Parathyroid adenoma (tissue), 2 donors: ENCODE measurements around the gene LRBA.

Experiments used
- H2AFZ ChIP-seq: fragments of 300-600 bp; sonication (generic); one replicate; pipeline ENCODE4 v1.7.0; 2017; ENCODE audit warnings: antibody characterized with exemption, mild to moderate bottlenecking
- H3K27ac ChIP-seq: fragments of 300-600 bp; sonication (generic); one replicate; pipeline ENCODE4 v1.7.0; 2017
- H3K27me3 ChIP-seq: fragments of 300-600 bp; sonication (generic); one replicate; pipeline ENCODE4 v1.7.0; 2017; ENCODE audit warnings: low read length; ENCODE audit not compliant: control insufficient read depth, insufficient read depth
- H3K36me3 ChIP-seq: fragments of 300-600 bp; sonication (generic); one replicate; pipeline ENCODE4 v1.7.0; 2017; ENCODE audit warnings: low read length; ENCODE audit not compliant: control insufficient read depth, insufficient read depth
- H3K4me1 ChIP-seq: fragments of 300-600 bp; sonication (generic); one replicate; pipeline ENCODE4 v1.7.0; 2017; ENCODE audit warnings: control low read depth
- H3K4me2 ChIP-seq: fragments of 300-600 bp; sonication (generic); one replicate; pipeline ENCODE4 v1.7.0; 2017; ENCODE audit warnings: low read length
- H3K4me3 ChIP-seq: fragments of 300-600 bp; sonication (generic); one replicate; pipeline ENCODE4 v1.7.0; 2017; ENCODE audit warnings: low read depth, low read length
- H3K79me2 ChIP-seq: fragments of 300-600 bp; sonication (generic); one replicate; pipeline ENCODE4 v1.7.0; 2017; ENCODE audit warnings: control low read depth
- H3K9ac ChIP-seq: fragments of 300-600 bp; sonication (generic); one replicate; pipeline ENCODE4 v1.7.0; 2017; ENCODE audit warnings: mild to moderate bottlenecking
- H3K9me3 ChIP-seq: fragments of 300-600 bp; sonication (generic); one replicate; pipeline ENCODE4 v1.7.0; 2017; ENCODE audit warnings: low read length; ENCODE audit not compliant: control insufficient read depth
- CTCF ChIP-seq: fragments of 300-600 bp; sonication (generic); IDR thresholded peaks from one replicate; pipeline ENCODE4 v1.7.0; 2017; ENCODE audit warnings: antibody characterized with exemption, mild to moderate bottlenecking
- donor health status: primary hyperparathyroidism.

Gene LRBA

GRCh38 chr4:150355858-150356455 lies 659.1 kb downstream of the LRBA start:
- no peaks in the 10 kb centered on the region for H3K4me1 ChIP-seq
- no peaks in the 10 kb centered on the region for H3K9me3 ChIP-seq
- no peak for TF ChIP-seq CTCF

GRCh38 chr4:150355418-150355817 lies 659.7 kb downstream of the LRBA start:
- no peak overlapping the region for H3K27ac ChIP-seq
- H3K9me3 ChIP-seq = no peaks in the 10 kb centered on the region
- no peaks in the 10 kb centered on the region for H3K4me1 ChIP-seq
- H3K36me3 ChIP-seq = no peaks in the 10 kb centered on the region
- no peaks in the 10 kb centered on the region for H3K79me2 ChIP-seq
- H3K4me3 ChIP-seq = no peak overlapping the region
- no peak overlapping the region for H3K9ac ChIP-seq
- TF ChIP-seq CTCF = no peak
- H3K4me2 ChIP-seq = no peak overlapping the region
- H3K27me3 ChIP-seq = no peaks in the 10 kb centered on the region
- no peak overlapping the region for H2AFZ ChIP-seq

More at GRCh38 chr4:150355858-150356455, 659.1 kb downstream of the LRBA start:
- no peak overlapping the region for H3K4me3 ChIP-seq
- H3K79me2 ChIP-seq = no peaks in the 10 kb centered on the region
- H2AFZ ChIP-seq = no peak overlapping the region
- H3K27ac ChIP-seq = no peak overlapping the region
- H3K36me3 ChIP-seq = no peaks in the 10 kb centered on the region
- no peak overlapping the region for H3K4me2 ChIP-seq
- no peaks in the 10 kb centered on the region for H3K27me3 ChIP-seq
- no peak overlapping the region for H3K9ac ChIP-seq

GRCh38 chr4:150354214-150354796 lies 660.8 kb downstream of the LRBA start:
- Histone ChIP-seq H3K36me3 (no peaks in the 10 kb centered on the region), H3K4me1 (no peaks in the 10 kb centered on the region), H3K79me2 (no peaks in the 10 kb centered on the region), H3K4me2 (no peak overlapping the region), H3K4me3 (no peak overlapping the region), H3K9ac (no peak overlapping the region), H3K27me3 (no peaks in the 10 kb centered on the region), H3K9me3 (no peaks in the 10 kb centered on the region), H3K27ac (no peak overlapping the region), H2AFZ (no peak overlapping the region)
- TF ChIP-seq CTCF = no peak

- H3K36me3 ChIP-seq = no peaks in the 10 kb centered on the region
- H3K9me3 ChIP-seq = no peaks in the 10 kb centered on the region
- H3K27me3 ChIP-seq = no peaks in the 10 kb centered on the region
- no peak overlapping the region for H2AFZ ChIP-seq
- no peak overlapping the region for H3K4me2 ChIP-seq
- H3K27ac ChIP-seq = no peak overlapping the region
- H3K4me3 ChIP-seq = no peak overlapping the region
- no peaks in the 10 kb centered on the region for H3K4me1 ChIP-seq
- no peak for TF ChIP-seq CTCF
- H3K9ac ChIP-seq = no peak overlapping the region
- H3K79me2 ChIP-seq = no peaks in the 10 kb centered on the region
Observed at GRCh38 chr4:150348079-150348478, 667.0 kb downstream of the LRBA start.

- no peaks in the 10 kb centered on the region for H3K79me2 ChIP-seq
- H2AFZ ChIP-seq = no peak overlapping the region
- no peak overlapping the region for H3K4me3 ChIP-seq
- TF ChIP-seq CTCF = no peak
- no peak overlapping the region for H3K27ac ChIP-seq
- no peaks in the 10 kb centered on the region for H3K4me1 ChIP-seq
- no peaks in the 10 kb centered on the region for H3K9me3 ChIP-seq
- no peaks in the 10 kb centered on the region for H3K27me3 ChIP-seq
- no peak overlapping the region for H3K4me2 ChIP-seq
- no peaks in the 10 kb centered on the region for H3K36me3 ChIP-seq
- no peak overlapping the region for H3K9ac ChIP-seq
Observed at GRCh38 chr4:150345207-150345744, 669.8 kb downstream of the LRBA start.
